Renal pelvis (tissue), 4 donors: ENCODE results near the gene DUSP22. TPM values are rescaled to one million over a fixed set of nuclear protein-coding genes. Genes with fewer than 3 reads are reported as not detected.

ENCODE experiments used
- DNase-seq: peaks from one replicate; pipeline ENCODE4 v3.0.0-alpha.2; 2013
- polyA plus RNA-seq, 3 donors: library from polyadenylated mRNA; unstranded; fragments of 120-200 nt; gene quantifications; one replicate each; pipeline ENCODE4 v1.2.1, GENCODE V29; 2013; ENCODE audit not compliant: insufficient read length in 3 of 3

DUSP22 gene
- polyA plus RNA-seq, 3 donors: 22.3 to 23.4 (median 22.6) TPM

GRCh38 chr6:294656-295565, 2.6 kb downstream of the DUSP22 start:
- no peak for DNase-seq

- DNase-seq: no peak
Measured at GRCh38 chr6:296151-297122, 4.2 kb downstream of the DUSP22 start.

- no peak for DNase-seq
Measured at GRCh38 chr6:297571-298232, 5.4 kb downstream of the DUSP22 start.

- DNase-seq: no peak
Measured at GRCh38 chr6:298233-299103, 6.2 kb downstream of the DUSP22 start.

- DNase-seq: no peak
Measured at GRCh38 chr6:299104-299980, 7.1 kb downstream of the DUSP22 start.

GRCh38 chr6:300026-300425, 7.7 kb downstream of the DUSP22 start:
- no peak for DNase-seq

GRCh38 chr6:300494-301198, 8.4 kb downstream of the DUSP22 start:
- no peak for DNase-seq

GRCh38 chr6:301526-301925, 9.2 kb downstream of the DUSP22 start:
- DNase-seq: no peak

- no peak for DNase-seq
Measured at GRCh38 chr6:301929-302705, 9.8 kb downstream of the DUSP22 start.

GRCh38 chr6:302760-303159, 10.5 kb downstream of the DUSP22 start:
- no peak for DNase-seq

GRCh38 chr6:303263-303662, 11.0 kb downstream of the DUSP22 start:
- DNase-seq: no peak

GRCh38 chr6:303948-304558, 11.8 kb downstream of the DUSP22 start:
- DNase-seq: no peak

GRCh38 chr6:304833-305370, 12.6 kb downstream of the DUSP22 start:
- no peak for DNase-seq

GRCh38 chr6:305371-306206, 13.3 kb downstream of the DUSP22 start:
- DNase-seq: no peak

GRCh38 chr6:306641-307061, 14.4 kb downstream of the DUSP22 start:
- no peak for DNase-seq

- DNase-seq: no peak
Measured at GRCh38 chr6:307065-307814, 15.0 kb downstream of the DUSP22 start.
